HepG2 (cell line): ENCODE results near the gene INO80C. TPM values are rescaled to one million over a fixed set of nuclear protein-coding genes. Genes with fewer than 3 reads are reported as not detected.
A peak's percentile ranks its signal among the peaks of the same experiment; 100 is the strongest.

Experiments used
- GFI1 ChIP-seq: sonication (generic); formaldehyde crosslinking; IDR thresholded peaks from 2 replicates; pipeline ENCODE4 v1.5.0; 2020; ENCODE audit warnings: missing genetic modification reagents, mild to moderate bottlenecking, borderline replicate concordance
- PTBP1 ChIP-seq: fragments of 200-400 bp; formaldehyde crosslinking; IDR thresholded peaks from 2 replicates; pipeline ENCODE4 v1.6.1; 2018; ENCODE audit warnings: low read length, low read depth; ENCODE audit not compliant: poor library complexity, severe bottlenecking
- SATB2 ChIP-seq: sonication (generic); formaldehyde crosslinking; IDR thresholded peaks from 2 replicates; pipeline ENCODE4 v1.5.0; 2020; ENCODE audit warnings: missing genetic modification reagents
- SIX4 ChIP-seq: sonication (generic); formaldehyde crosslinking; IDR thresholded peaks from 2 replicates; pipeline ENCODE4 v1.4.0; 2020; ENCODE audit warnings: missing genetic modification reagents
- SOX5 ChIP-seq: IDR thresholded peaks from 2 replicates; pipeline ENCODE4 v1.6.1; 2016; ENCODE audit warnings: borderline replicate concordance
- ZBTB3 ChIP-seq: sonication (generic); formaldehyde crosslinking; IDR thresholded peaks from 2 replicates; pipeline ENCODE4 v1.4.0; 2020; ENCODE audit warnings: low read depth, mild to moderate bottlenecking, moderate library complexity, missing genetic modification reagents, borderline replicate concordance
- ZBTB37 ChIP-seq: sonication (generic); formaldehyde crosslinking; IDR thresholded peaks from 2 replicates; pipeline ENCODE4 v1.4.0; 2020; ENCODE audit warnings: mild to moderate bottlenecking, missing genetic modification reagents
- ZBTB44 ChIP-seq: sonication (generic); formaldehyde crosslinking; IDR thresholded peaks from 2 replicates; pipeline ENCODE4 v1.4.0; 2020; ENCODE audit warnings: missing genetic modification reagents
- ZBTB8A ChIP-seq: sonication (generic); formaldehyde crosslinking; IDR thresholded peaks from 2 replicates; pipeline ENCODE4 v1.4.0; 2020; ENCODE audit warnings: mild to moderate bottlenecking, low read depth, missing genetic modification reagents, borderline replicate concordance
- ZEB1 ChIP-seq: IDR thresholded peaks from 2 replicates; pipeline ENCODE4 v1.6.1; 2012; ENCODE audit warnings: mild to moderate bottlenecking, low read depth, inconsistent platforms; ENCODE audit not compliant: insufficient replicate concordance
- ZHX1 ChIP-seq: sonication (generic); formaldehyde crosslinking; IDR thresholded peaks from 2 replicates; pipeline ENCODE4 v1.8.1; 2022; ENCODE audit warnings: low read depth, mild to moderate bottlenecking, missing genetic modification reagents
- ZNF142 ChIP-seq: sonication (generic); formaldehyde crosslinking; IDR thresholded peaks from 2 replicates; pipeline ENCODE4 v1.4.0; 2020; ENCODE audit warnings: missing genetic modification reagents
- ZNF577 ChIP-seq: sonication (generic); formaldehyde crosslinking; IDR thresholded peaks from 2 replicates; pipeline ENCODE4 v1.4.0; 2020; ENCODE audit warnings: mild to moderate bottlenecking, low read depth, missing genetic modification reagents, borderline replicate concordance
- polyA plus RNA-seq, 8 experiments: library from polyadenylated mRNA; depleted of rRNA in 3 of 8; stranded (reverse) in 7 of 8; unstranded in 1 of 8; fragments of >200 nt; fragmentation: Illumina TruSeq in 4 of 8; extraction: Trizol in 4 of 8; gene quantifications; 2 replicates each; pipeline versions ENCODE4 v1.2.1 to v1.2.3, GENCODE V29; 2011 to 2016; ENCODE audit warnings: low read depth in 4 of 8, missing spikeins in 1 of 8, mixed read lengths in 1 of 8; ENCODE audit not compliant: insufficient read depth in 1 of 8
- total RNA-seq, 5 experiments: library from RNA; depleted of rRNA; stranded (reverse); fragments of >200 nt; fragmentation: Illumina TruSeq; extraction: Trizol; gene quantifications; 2 replicates each; pipeline ENCODE4 v1.2.3, GENCODE V29; 2016; ENCODE audit warnings: low read depth in 1 of 5

INO80C gene
- total and polyA plus RNA-seq, 2 of the 13 experiments (the other 11 are each of a cell fraction or from before 2014, with no cell fraction given): 8.2 to 15.4 TPM

GRCh38 chr18:35478520-35479435, 19.0 kb downstream of the INO80C start (continued):
- TF ChIP-seq ZNF142 (no peak), ZBTB44 (CRISPR knock-in tag) (no peak), SOX5 (CRISPR knock-in tag) (peak; percentile 59; the same call in 1 of the 2 replicates), ZBTB8A (no peak), ZBTB3 (CRISPR knock-in tag) (no peak; the same call in 1 of the 2 replicates), ZBTB37 (CRISPR knock-in tag) (no peak), PTBP1 (no peak), ZEB1 (no peak), ZNF577 (no peak), SATB2 (CRISPR knock-in tag) (no peak), GFI1 (peak; percentile 22; the same call in 1 of the 2 replicates), SIX4 (no peak), ZHX1 (CRISPR knock-in tag) (no peak)
